Suprapubic skin (tissue), 4 donors: ENCODE data around the gene TKT. TPM values are rescaled to one million over a fixed set of nuclear protein-coding genes. Genes with fewer than 3 reads are reported as not detected.
A peak's percentile ranks its signal among the peaks of the same experiment; 100 is the strongest.

Source experiments
- DNase-seq, 2 donors: peaks; one replicate each; pipeline ENCODE4 v3.0.0-alpha.2; 2019; ENCODE audit warnings: low spot score in 2 of 2
- H3K27ac ChIP-seq: fragments of 200-600 bp; sonication (generic); one replicate; pipeline ENCODE4 v1.5.1; 2019
- H3K27me3 ChIP-seq: fragments of 200-600 bp; sonication (generic); one replicate; pipeline ENCODE4 v1.5.1; 2019
- H3K36me3 ChIP-seq: fragments of 200-600 bp; sonication (generic); one replicate; pipeline ENCODE4 v1.5.1; 2019
- H3K4me1 ChIP-seq: fragments of 200-600 bp; sonication (generic); one replicate; pipeline ENCODE4 v1.5.1; 2019
- H3K4me3 ChIP-seq: fragments of 200-600 bp; sonication (generic); one replicate; pipeline ENCODE4 v1.5.1; 2019; ENCODE audit warnings: mild to moderate bottlenecking
- H3K9me3 ChIP-seq: fragments of 200-600 bp; sonication (generic); one replicate; pipeline ENCODE4 v1.5.1; 2019
- EP300 ChIP-seq: sonication (generic); formaldehyde crosslinking; IDR thresholded peaks from one replicate; pipeline ENCODE4 v1.6.1; 2017; ENCODE audit warnings: antibody characterized with exemption
- POLR2A ChIP-seq, 2 donors: fragments of 450-650 bp; IDR thresholded peaks; one replicate each; pipeline ENCODE4 v1.6.1; 2017; ENCODE audit warnings: antibody characterized with exemption in 2 of 2, mild to moderate bottlenecking in 2 of 2, moderate library complexity in 2 of 2
- POLR2AphosphoS5 ChIP-seq, 3 donors: sonication (generic); formaldehyde crosslinking; IDR thresholded peaks; one replicate each; pipeline ENCODE4 v1.6.1; 2017; ENCODE audit warnings: antibody characterized with exemption in 3 of 3
- WGBS: methylation state at CpG from one replicate; pipeline ENCODE4 v1.1.5; 2018; 5-methylcytosine and 5-hydroxymethylcytosine counted together
- total RNA-seq, 4 donors: library from RNA; depleted of rRNA; stranded (reverse); fragments of >200 nt; gene quantifications; one replicate each; pipeline ENCODE4 v1.1.0, GENCODE V29; 2016
- TF ChIP-seq, protein P1 (sequence below), 2 donors: fragments of 200-600 bp in 1 of 2; fragments of 450-650 bp in 1 of 2; sonication (generic) in 1 of 2; IDR thresholded peaks; one replicate each; pipeline ENCODE4 v1.5.1; 2016 to 2019; ENCODE audit warnings: antibody characterized with exemption in 2 of 2, mild to moderate bottlenecking in 1 of 2, moderate library complexity in 1 of 2

TKT gene
- total RNA-seq, 4 donors from 2014 or later = 107 to 194 (median 155) TPM

DNA sequence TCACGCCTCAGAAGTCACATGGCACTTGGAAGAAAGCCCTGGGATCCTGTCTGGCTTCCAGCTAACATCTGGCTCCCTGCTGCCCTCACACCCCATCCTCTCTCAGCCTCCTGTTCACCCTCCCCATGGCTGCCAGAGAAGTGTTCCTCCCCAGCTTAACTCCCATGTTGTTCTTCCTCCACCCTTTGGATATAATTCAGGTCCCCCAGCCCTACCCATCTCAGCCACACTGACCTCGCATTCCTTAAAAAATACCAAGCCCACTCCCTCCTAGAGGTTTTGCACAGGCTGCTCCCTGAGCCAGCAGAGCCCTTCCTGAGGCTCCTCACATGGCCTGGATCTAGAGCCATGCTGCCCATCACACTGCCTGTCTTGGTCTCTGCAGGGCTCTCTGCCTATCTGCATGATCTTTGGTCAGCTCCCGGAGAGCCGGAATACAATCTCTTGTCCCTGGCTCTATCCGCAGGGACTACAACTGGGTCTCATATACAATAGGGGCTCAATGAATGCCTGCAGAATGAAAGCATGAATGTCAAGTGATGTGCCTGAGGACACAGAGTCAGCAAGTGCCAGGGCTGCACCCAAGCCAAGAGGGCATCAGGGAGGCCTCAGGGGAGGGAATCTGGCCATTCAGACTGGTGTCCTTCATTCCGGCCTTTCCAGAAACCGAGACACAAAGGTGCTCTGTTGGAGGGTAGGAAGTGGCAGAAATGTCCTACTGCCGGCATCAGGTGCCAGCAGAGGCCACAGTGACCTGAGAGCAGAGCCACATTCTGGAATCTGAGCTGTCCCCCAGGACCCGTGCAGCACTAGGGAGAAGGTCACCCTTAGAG lies 3.8 kb upstream of the TKT start:
- Histone ChIP-seq H3K9me3 (no peaks in the 10 kb centered on the region), H3K27ac (no peak overlapping the region), H3K27me3 (no peaks in the 10 kb centered on the region), H3K4me1 (peaks cover 6% of the 10 kb centered on the region), H3K36me3 (no peaks in the 10 kb centered on the region), H3K4me3 (no peak overlapping the region)
- no peak for TF ChIP-seq POLR2AphosphoS5 (IDR thresholded peaks at IDR 0.05)
- no peak for TF ChIP-seq POLR2A (IDR thresholded peaks at IDR 0.05)
- TF ChIP-seq EP300 = no peak
- TF ChIP-seq, protein P1, sequence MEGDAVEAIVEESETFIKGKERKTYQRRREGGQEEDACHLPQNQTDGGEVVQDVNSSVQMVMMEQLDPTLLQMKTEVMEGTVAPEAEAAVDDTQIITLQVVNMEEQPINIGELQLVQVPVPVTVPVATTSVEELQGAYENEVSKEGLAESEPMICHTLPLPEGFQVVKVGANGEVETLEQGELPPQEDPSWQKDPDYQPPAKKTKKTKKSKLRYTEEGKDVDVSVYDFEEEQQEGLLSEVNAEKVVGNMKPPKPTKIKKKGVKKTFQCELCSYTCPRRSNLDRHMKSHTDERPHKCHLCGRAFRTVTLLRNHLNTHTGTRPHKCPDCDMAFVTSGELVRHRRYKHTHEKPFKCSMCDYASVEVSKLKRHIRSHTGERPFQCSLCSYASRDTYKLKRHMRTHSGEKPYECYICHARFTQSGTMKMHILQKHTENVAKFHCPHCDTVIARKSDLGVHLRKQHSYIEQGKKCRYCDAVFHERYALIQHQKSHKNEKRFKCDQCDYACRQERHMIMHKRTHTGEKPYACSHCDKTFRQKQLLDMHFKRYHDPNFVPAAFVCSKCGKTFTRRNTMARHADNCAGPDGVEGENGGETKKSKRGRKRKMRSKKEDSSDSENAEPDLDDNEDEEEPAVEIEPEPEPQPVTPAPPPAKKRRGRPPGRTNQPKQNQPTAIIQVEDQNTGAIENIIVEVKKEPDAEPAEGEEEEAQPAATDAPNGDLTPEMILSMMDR (IDR thresholded peaks at IDR 0.05) = no peak
- DNase-seq = no peak
- WGBS = 79% methylated on average over 5 of the region's 9 CpGs

DNA sequence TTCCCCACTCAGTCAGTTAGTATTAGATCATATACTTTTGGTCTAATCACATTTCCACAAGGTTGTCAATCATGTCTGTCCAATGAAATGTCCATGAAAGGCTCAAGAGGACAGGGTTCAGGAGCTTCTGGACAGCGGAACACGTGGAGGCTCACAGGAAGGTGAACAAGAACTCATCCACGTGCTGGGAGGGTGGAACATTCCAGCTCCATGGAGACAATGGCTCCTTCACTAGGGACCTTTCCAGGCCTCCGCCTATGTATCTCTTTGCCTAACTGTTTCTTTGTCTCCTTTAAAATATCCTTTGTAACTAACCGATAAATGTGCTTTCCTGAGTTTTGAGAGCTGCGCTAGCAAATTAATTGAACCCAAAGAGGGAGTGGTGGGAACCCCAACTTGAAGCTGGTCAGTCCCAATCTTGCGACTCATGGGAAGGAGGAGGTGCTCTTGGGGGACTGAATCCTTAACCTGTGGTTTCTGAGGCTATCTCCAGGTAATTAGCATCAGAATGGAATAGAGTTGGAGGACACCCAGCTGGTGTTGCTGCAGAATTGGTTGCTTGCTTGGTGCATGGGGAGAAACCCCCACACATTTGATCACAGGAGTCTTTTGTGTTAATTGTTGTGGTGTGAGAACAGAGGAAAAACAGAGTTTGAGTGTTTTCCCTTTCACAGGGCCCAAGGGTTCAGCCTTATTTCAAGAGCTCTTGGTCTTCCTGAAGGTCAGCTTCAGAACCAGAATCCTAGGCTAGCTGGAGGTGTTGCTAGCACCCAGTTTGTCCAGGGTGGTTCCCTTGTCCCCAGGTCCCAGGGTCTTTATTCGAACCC lies 3.0 kb upstream of the TKT start:
- WGBS = 79% methylated on average over 8 of the region's 8 CpGs
- Histone ChIP-seq H3K4me3 (no peak overlapping the region), H3K27ac (no peak overlapping the region), H3K36me3 (no peaks in the 10 kb centered on the region), H3K4me1 (peaks cover 15% of the 10 kb centered on the region), H3K9me3 (no peaks in the 10 kb centered on the region), H3K27me3 (no peaks in the 10 kb centered on the region)
- no peak for TF ChIP-seq POLR2AphosphoS5 (IDR thresholded peaks at IDR 0.05)
- TF ChIP-seq EP300 = no peak
- TF ChIP-seq POLR2A (IDR thresholded peaks at IDR 0.05) = no peak
- TF ChIP-seq, protein P1 (IDR thresholded peaks at IDR 0.05) = no peak
- DNase-seq = no peak

DNA sequence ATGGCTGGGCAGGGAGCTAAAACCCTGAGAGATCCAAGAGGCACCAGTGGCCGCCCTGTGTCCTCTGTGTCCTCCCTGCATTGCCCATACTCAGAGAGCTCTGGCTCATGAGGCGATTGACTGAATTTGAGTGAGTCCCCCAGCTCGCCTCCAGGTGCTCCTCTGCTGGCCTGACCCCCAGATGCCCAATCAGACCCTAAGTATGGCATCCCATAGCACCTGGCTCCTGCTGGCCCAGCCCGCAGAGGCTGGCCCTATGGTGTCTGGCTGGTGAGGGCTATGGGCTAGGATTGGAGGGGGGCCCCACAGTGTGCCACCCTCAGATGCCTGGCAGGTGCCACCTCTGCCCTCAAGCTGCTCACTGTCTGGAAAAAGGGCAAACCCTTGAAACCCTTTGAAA lies 1.6 kb upstream of the TKT start:
- H3K9me3 ChIP-seq = no peaks in the 10 kb centered on the region
- 100% methylated on average over 1 of the region's 4 CpGs for WGBS
- no peak for TF ChIP-seq POLR2A (IDR thresholded peaks at IDR 0.05)
- H3K27ac ChIP-seq = no peak overlapping the region
- H3K4me1 ChIP-seq = peaks cover 20% of the 10 kb centered on the region
- no peaks in the 10 kb centered on the region for H3K36me3 ChIP-seq
- H3K27me3 ChIP-seq = no peaks in the 10 kb centered on the region
- no peak overlapping the region for H3K4me3 ChIP-seq
- DNase-seq = no peak

DNA sequence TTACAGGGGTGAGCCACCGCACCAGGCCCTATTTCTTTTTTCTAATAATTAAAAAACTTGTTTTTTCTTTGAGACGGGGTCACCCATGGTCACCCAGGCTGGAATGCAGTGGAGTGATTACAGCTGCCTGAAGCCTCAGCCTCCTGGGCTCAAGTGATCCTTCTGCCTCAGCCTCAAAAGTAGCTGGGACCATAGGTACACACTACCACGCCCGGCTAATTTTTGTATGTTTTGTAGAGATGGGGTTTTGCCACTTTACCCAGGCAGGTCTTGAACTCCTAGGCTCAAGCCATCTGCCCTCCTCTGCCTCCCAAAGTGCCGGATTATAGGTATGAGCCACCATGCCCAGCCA lies 858 bp upstream of the TKT start:
- Histone ChIP-seq H3K27ac (no peak overlapping the region), H3K36me3 (no peaks in the 10 kb centered on the region), H3K27me3 (no peaks in the 10 kb centered on the region), H3K4me3 (no peak overlapping the region), H3K9me3 (no peaks in the 10 kb centered on the region), H3K4me1 (peaks cover 21% of the 10 kb centered on the region)
- WGBS = 95% methylated on average over 5 of the region's 5 CpGs
- TF ChIP-seq EP300 = no peak
- no peak for TF ChIP-seq POLR2A (IDR thresholded peaks at IDR 0.05)
- no peak for TF ChIP-seq POLR2AphosphoS5 (IDR thresholded peaks at IDR 0.05)
- TF ChIP-seq, protein P1 (IDR thresholded peaks at IDR 0.05) = no peak
- DNase-seq = no peak

DNA sequence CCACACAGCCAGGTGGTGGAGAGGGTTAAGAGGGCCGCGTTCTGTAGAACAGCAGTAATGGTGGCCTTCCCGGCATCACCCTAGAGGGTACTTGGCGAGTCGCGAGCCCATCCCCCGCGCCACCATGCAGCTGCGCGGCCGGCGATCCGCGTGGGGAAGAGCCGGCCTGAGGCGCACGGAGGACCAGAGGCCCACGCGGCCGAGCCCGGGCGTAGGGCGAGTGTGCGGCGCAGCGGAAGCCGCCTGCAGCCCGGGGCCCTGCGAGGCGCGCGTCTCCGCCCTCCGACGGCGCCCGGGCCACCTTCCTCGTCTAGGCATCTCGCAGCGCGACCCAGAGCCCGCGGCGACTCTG lies 423 bp downstream of the TKT start:
- Histone ChIP-seq H3K27me3 (no peaks in the 10 kb centered on the region), H3K4me3 (peak overlapping the region; percentile 91)
- no CpG with 5 or more reads among the region's 44 CpGs for WGBS

More for the DNA sequence above, 423 bp downstream of the TKT start:
- TF ChIP-seq, protein P1 (IDR thresholded peaks at IDR 0.05) = no peak
- TF ChIP-seq EP300 (no peak), POLR2AphosphoS5 (IDR thresholded peaks at IDR 0.05) (no peak)
- peaks cover 34% of the 10 kb centered on the region for H3K4me1 ChIP-seq
- no peaks in the 10 kb centered on the region for H3K36me3 ChIP-seq
- DNase-seq = no peak
- H3K27ac ChIP-seq = peak overlapping the region; percentile 84
- H3K9me3 ChIP-seq = no peaks in the 10 kb centered on the region
